Kidney (tissue), 14 donors: Measurements from ENCODE around the gene HSPA1A. TPM values are rescaled to one million over a fixed set of nuclear protein-coding genes. Genes with fewer than 3 reads are reported as not detected.

Experiments used
- DNase-seq, 5 donors: peaks; one replicate each; pipeline ENCODE4 v3.0.0-alpha.2; 2013 to 2020
- FAIRE-seq: peaks from 2 replicates; lab custom pipeline; 2012; peaks lifted over from hg19 to GRCh38; lab: Jason Lieb, UNC
- H3K27ac ChIP-seq, 2 donors: one replicate each; pipeline ENCODE4 v1.7.0; 2013; ENCODE audit warnings: low read depth in 2 of 2, low read length in 2 of 2, inconsistent platforms in 1 of 2
- H3K27me3 ChIP-seq: one replicate; pipeline ENCODE4 v1.7.1; 2013; ENCODE audit warnings: low read length, inconsistent platforms; ENCODE audit not compliant: control insufficient read depth, insufficient read depth
- H3K36me3 ChIP-seq, 3 donors: one replicate each; pipeline versions ENCODE4 v1.7.0 to v1.7.1; 2013; ENCODE audit warnings: low read length in 3 of 3, control low read depth in 1 of 3, inconsistent platforms in 1 of 3; ENCODE audit not compliant: insufficient read depth in 3 of 3, control insufficient read depth in 2 of 3
- H3K4me1 ChIP-seq, 3 donors: one replicate each; pipeline versions ENCODE4 v1.7.0 to v1.7.1; 2013; ENCODE audit warnings: low read length in 3 of 3, inconsistent platforms in 1 of 3, low read depth in 1 of 3; ENCODE audit not compliant: control insufficient read depth in 2 of 3, insufficient read depth in 2 of 3
- H3K4me3 ChIP-seq, 3 donors: one replicate each; pipeline versions ENCODE4 v1.7.0 to v1.8.1; 2013; ENCODE audit warnings: low read length in 3 of 3, control low read depth in 1 of 3, inconsistent platforms in 1 of 3
- H3K9ac ChIP-seq, 3 donors: one replicate each; pipeline versions ENCODE4 v1.7.0 to v1.7.1; 2013; ENCODE audit warnings: low read length in 3 of 3, control low read depth in 1 of 3, inconsistent platforms in 1 of 3
- H3K9me3 ChIP-seq, 3 donors: one replicate each; pipeline versions ENCODE4 v1.7.0 to v1.7.1; 2013; ENCODE audit warnings: low read length in 3 of 3, control low read depth in 1 of 3, inconsistent platforms in 1 of 3; ENCODE audit not compliant: control insufficient read depth in 2 of 3, insufficient read depth in 1 of 3
- intact Hi-C: fragments of 100-400 bp; cut with DNase I; formaldehyde crosslinking; loops from one replicate; pipeline ENCODE4 v1.11.1; 2022
- polyA plus RNA-seq: library from polyadenylated mRNA; stranded (reverse); fragments of 350-450 nt; fragmentation: Illumina TruSeq; extraction: RNeasy Lipid Tissue Mini Kit (QIAGEN cat#74804); gene quantifications from one replicate; pipeline ENCODE4 v1.2.3, GENCODE V29; 2014; ENCODE audit warnings: low read depth, low replicate concordance; ENCODE audit not compliant: insufficient read depth
- total RNA-seq: library from RNA; stranded (reverse); fragmentation: NEBNext Ultra II Directional; extraction: Animal tissue kit (Norgen Biotek cat#: 25700); gene quantifications from one replicate; pipeline ENCODE4 v1.2.1, GENCODE V29; 2021
- TF ChIP-seq, protein P1 (sequence below): IDR thresholded peaks from 3 replicates; pipeline ENCODE4 v1.5.1; 2012; ENCODE audit warnings: mild to moderate bottlenecking, moderate library complexity, borderline replicate concordance; ENCODE audit not compliant: insufficient read depth; ENCODE audit errors: extremely low read depth
- donor health status: control.
- donor health status: control.
- donor health status: control.
- donor health status: control.
- donor health status: control.
- donor health status: DM: yes; HTN: yes; CAD: no.
- donor health status: Normal renal cell carcinoma (clear cell type).

The HSPA1A gene
- total and polyA plus RNA-seq, 2 donors from 2014 or later: 133 to 209 TPM

DNA sequence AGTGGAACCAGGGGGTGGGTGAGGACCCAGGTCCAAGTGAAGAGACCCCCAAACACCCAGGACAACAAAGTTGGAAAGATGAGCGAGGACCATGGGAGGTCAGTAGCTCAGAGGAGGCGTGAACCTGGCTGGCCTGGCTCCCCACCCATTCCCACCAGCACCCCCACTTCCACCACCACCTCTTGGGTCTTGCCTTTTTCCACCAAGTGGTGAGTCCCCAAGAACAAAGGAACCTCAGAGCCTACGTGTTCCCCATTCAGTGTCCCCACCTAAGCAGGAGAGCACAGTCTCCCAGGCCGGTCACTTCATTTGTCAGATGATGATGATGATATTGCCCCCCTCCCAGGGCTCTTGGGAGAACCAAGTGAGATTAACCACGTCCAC lies 37.7 kb upstream of the HSPA1A start:
- DNase-seq: no peak
- peak overlapping the region; percentile 77 to 92 for H3K27ac ChIP-seq
- FAIRE-seq: no peak
- no peaks in the 10 kb centered on the region for H3K27me3 ChIP-seq
- H3K4me3 ChIP-seq: peak overlapping the region in 1 of 3 donors; percentile 6
- no peaks in the 10 kb centered on the region for H3K9me3 ChIP-seq
- peaks cover 0 to 19% (median 0%) of the 10 kb centered on the region in 3 donors for H3K4me1 ChIP-seq
- TF ChIP-seq, protein P1, sequence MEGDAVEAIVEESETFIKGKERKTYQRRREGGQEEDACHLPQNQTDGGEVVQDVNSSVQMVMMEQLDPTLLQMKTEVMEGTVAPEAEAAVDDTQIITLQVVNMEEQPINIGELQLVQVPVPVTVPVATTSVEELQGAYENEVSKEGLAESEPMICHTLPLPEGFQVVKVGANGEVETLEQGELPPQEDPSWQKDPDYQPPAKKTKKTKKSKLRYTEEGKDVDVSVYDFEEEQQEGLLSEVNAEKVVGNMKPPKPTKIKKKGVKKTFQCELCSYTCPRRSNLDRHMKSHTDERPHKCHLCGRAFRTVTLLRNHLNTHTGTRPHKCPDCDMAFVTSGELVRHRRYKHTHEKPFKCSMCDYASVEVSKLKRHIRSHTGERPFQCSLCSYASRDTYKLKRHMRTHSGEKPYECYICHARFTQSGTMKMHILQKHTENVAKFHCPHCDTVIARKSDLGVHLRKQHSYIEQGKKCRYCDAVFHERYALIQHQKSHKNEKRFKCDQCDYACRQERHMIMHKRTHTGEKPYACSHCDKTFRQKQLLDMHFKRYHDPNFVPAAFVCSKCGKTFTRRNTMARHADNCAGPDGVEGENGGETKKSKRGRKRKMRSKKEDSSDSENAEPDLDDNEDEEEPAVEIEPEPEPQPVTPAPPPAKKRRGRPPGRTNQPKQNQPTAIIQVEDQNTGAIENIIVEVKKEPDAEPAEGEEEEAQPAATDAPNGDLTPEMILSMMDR: no peak
- peak overlapping the region in 1 of 3 donors; percentile 48 for H3K9ac ChIP-seq
- H3K36me3 ChIP-seq: peaks cover 0 to 9% (median 8%) of the 10 kb centered on the region in 3 donors
- intact Hi-C loops: no loop called here

DNA sequence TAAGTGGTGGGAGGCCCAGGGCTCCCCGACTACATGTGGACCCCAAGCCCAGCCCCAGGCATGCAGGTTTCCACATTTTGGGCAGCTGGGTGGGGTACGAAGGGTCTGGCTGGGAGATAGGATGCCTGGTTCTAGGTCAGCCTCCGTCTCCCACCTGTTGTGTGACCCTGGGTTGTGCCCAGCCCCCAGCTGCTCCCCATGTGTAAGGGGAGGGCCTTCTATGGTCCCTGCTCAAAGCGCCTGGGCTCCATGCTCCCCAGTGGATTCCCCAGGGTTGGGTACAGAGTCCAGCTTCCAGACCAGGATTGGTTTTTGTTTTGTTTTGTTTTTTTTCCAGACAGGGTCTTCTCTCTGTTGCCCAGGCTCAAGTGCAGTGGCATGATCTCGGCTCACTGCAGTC lies 37.1 kb upstream of the HSPA1A start:
- no peak for DNase-seq
- H3K9ac ChIP-seq: no peak overlapping the region
- no peak for FAIRE-seq
- intact Hi-C loops: no loop called here
- H3K9me3 ChIP-seq: no peaks in the 10 kb centered on the region
- H3K4me1 ChIP-seq: peaks cover 0 to 17% (median 0%) of the 10 kb centered on the region in 3 donors
- peaks cover 0 to 12% (median 9%) of the 10 kb centered on the region in 3 donors for H3K36me3 ChIP-seq
- peak overlapping the region; percentile 77 to 92 for H3K27ac ChIP-seq
- H3K27me3 ChIP-seq: no peaks in the 10 kb centered on the region
- TF ChIP-seq, protein P1: no peak
- H3K4me3 ChIP-seq: no peak overlapping the region

DNA sequence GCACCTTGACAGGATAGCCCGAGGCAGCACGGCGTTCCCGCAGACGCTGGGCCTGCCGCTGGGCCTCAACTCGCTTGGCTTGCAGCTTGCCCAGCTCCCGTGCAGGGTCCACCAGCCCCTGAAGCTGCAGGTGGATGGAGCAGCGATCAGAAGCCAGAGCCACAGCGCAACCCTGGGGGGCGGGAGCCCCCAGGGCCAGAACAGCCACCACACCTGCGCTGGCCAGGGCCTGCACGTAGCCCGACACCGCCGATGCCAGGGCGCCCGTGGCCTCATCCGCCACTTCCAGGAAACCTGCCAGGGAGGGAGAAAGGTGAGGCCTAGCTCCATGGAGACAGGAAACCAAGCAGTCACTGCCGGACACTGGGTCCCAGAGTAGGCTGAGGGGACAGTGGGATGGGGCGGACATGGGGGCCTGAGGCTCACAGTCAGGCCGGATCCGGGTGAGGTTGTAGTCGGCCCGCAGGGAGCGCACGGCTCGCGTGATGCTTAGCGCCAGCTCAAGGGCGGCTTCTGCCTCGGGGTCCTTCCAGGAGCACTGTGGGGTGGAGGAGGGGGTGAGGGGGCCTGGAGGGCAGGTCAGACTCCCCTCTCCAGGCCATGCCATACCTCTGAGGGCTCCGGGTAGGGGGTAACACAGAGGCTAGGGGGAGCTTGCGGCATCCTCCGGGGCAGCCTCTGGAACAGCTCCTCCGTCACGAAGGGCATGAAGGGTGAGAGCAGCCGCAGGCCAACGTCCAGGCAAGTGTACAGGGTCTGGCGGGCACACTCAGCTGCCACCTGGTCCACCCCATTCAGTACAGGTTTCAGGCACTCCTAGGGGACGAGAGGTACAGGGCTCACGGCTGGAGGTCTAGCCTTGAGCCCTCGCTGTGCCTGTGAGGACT lies 36.1 kb upstream of the HSPA1A start:
- FAIRE-seq: no peak
- intact Hi-C loops: no loop called here
- no peaks in the 10 kb centered on the region for H3K9me3 ChIP-seq
- peaks cover 0 to 12% (median 9%) of the 10 kb centered on the region in 3 donors for H3K36me3 ChIP-seq
- H3K27ac ChIP-seq: no peak overlapping the region
- no peaks in the 10 kb centered on the region for H3K27me3 ChIP-seq
- H3K4me3 ChIP-seq: no peak overlapping the region
- H3K4me1 ChIP-seq: peaks cover 0 to 17% (median 0%) of the 10 kb centered on the region in 3 donors
- TF ChIP-seq, protein P1: no peak
- no peak overlapping the region for H3K9ac ChIP-seq
- DNase-seq: no peak
